HG03378 (cell line): ENCODE data around the gene CLIP4.
"Not testable (repeated sequence)": the region's sequence is repeated elsewhere in the genome, so short reads cannot be mapped to it uniquely, and the experiment has no call there.

Experiments
- ATAC-seq: cut with Tn5 transposase; IDR thresholded peaks from one replicate; pipeline ENCODE4 v1.9.1; 2021; ENCODE audit warnings: mild to moderate bottlenecking, moderate library complexity; ENCODE audit not compliant: unreplicated experiment

CLIP4 gene

GRCh38 chr2:29100564-29100963 is 14.7 kb upstream of the CLIP4 start:
- ATAC-seq = no peak

GRCh38 chr2:29104688-29105087 is 10.5 kb upstream of the CLIP4 start:
- ATAC-seq = no peak

GRCh38 chr2:29105375-29105774 is 9.8 kb upstream of the CLIP4 start:
- ATAC-seq = no peak

- no peak for ATAC-seq
These were observed 9.0 kb upstream of the CLIP4 start for GRCh38 chr2:29106256-29106655.

- no peak for ATAC-seq
These were observed 8.2 kb upstream of the CLIP4 start for GRCh38 chr2:29106980-29107388.

- not testable (repeated sequence) for ATAC-seq
These were observed 7.7 kb upstream of the CLIP4 start for GRCh38 chr2:29107547-29107946.

GRCh38 chr2:29108225-29108624 is 7.0 kb upstream of the CLIP4 start:
- no peak for ATAC-seq

GRCh38 chr2:29109246-29109645 is 6.0 kb upstream of the CLIP4 start:
- no peak for ATAC-seq

GRCh38 chr2:29110916-29111535 is 4.2 kb upstream of the CLIP4 start:
- ATAC-seq = peak; percentile 50

- ATAC-seq = no peak
These were observed 2.8 kb upstream of the CLIP4 start for GRCh38 chr2:29112379-29112778.

GRCh38 chr2:29113027-29113686 is 2.1 kb upstream of the CLIP4 start:
- ATAC-seq = no peak

- no peak for ATAC-seq
These were observed 1.3 kb upstream of the CLIP4 start for GRCh38 chr2:29113891-29114321.

- no peak for ATAC-seq
These were observed 649 bp upstream of the CLIP4 start for GRCh38 chr2:29114586-29114945.

GRCh38 chr2:29115797-29116781 is 874 bp downstream of the CLIP4 start:
- peak; percentile 48 for ATAC-seq

- ATAC-seq = no peak
These were observed 2.6 kb downstream of the CLIP4 start for GRCh38 chr2:29117636-29118303.

- no peak for ATAC-seq
These were observed 4.0 kb downstream of the CLIP4 start for GRCh38 chr2:29119211-29119610.

GRCh38 chr2:29120846-29121245 is 5.6 kb downstream of the CLIP4 start:
- no peak for ATAC-seq

GRCh38 chr2:29123617-29124349 is 8.6 kb downstream of the CLIP4 start:
- ATAC-seq = no peak

GRCh38 chr2:29124504-29124903 is 9.3 kb downstream of the CLIP4 start:
- no peak for ATAC-seq

GRCh38 chr2:29129586-29130281 is 14.5 kb downstream of the CLIP4 start:
- ATAC-seq = peak; percentile 11
